ENCODE data around the gene GTF2A1.

GTF2A1 gene

GRCh38 chr14:81219759-81220579, 790 bp downstream of the GTF2A1 start:
- no CpG with 5 or more reads among the region's 84 CpGs for WGBS (ENCODE audit: extremely low coverage, insufficient coverage, low lambda C conversion rate)
- Histone ChIP-seq H4K5ac (ENCODE audit: low read length) (peak overlapping the region; percentile 60), H4K8ac (ENCODE audit: low read depth, low read length) (peak overlapping the region; percentile 65), H3K36me3 (ENCODE audit: control insufficient read depth, insufficient read depth, low read length) (no peaks in the 10 kb centered on the region), H2AK5ac (ENCODE audit: low read length) (peak overlapping the region; percentile 62), H3K9ac (ENCODE audit: low read length) (peak overlapping the region; percentile 99), H3K79me1 (ENCODE audit: low read length) (peaks cover 6% of the 10 kb centered on the region), H3K27ac (ENCODE audit: low read depth, low read length) (peak overlapping the region; percentile 95), H3K4ac (ENCODE audit: low read depth, low read length) (peak overlapping the region; percentile 95), H3K4me3 (ENCODE audit: low read length) (peak overlapping the region; percentile 98), H3K4me2 (ENCODE audit: low read length) (peak overlapping the region; percentile 29), H2BK5ac (ENCODE audit: low read length) (peak overlapping the region; percentile 3), H3K56ac (ENCODE audit: low read length) (peak overlapping the region; percentile 95), H3K79me2 (ENCODE audit: control insufficient read depth, insufficient read depth, low read length) (peaks cover 22% of the 10 kb centered on the region), H3K4me1 (ENCODE audit: control insufficient read depth, low read depth, low read length) (no peaks in the 10 kb centered on the region), H3K27me3 (ENCODE audit: insufficient read depth, low read length, poor library complexity) (no peaks in the 10 kb centered on the region), H2BK15ac (replicated peaks; ENCODE audit: low read depth) (no peak overlapping the region), H2BK120ac (ENCODE audit: low read depth, low read length) (peak overlapping the region; percentile 79), H3K18ac (ENCODE audit: low read length) (peak overlapping the region; percentile 100), H3K23ac (ENCODE audit: low read length) (no peak overlapping the region)
- DNase-seq: peak; percentile 51

GRCh38 chr14:81219210-81219758, 1.5 kb downstream of the GTF2A1 start:
- no peak overlapping the region for H3K23ac ChIP-seq (ENCODE audit: low read length)
- peak overlapping the region; percentile 98 for H3K4me3 ChIP-seq (ENCODE audit: low read length)
- no peak overlapping the region for H2BK15ac ChIP-seq (replicated peaks; ENCODE audit: low read depth)
- no peak overlapping the region for H4K8ac ChIP-seq (ENCODE audit: low read depth, low read length)
- H4K5ac ChIP-seq (ENCODE audit: low read length): peak overlapping the region; percentile 60
- peak overlapping the region; percentile 99 for H3K9ac ChIP-seq (ENCODE audit: low read length)
- H3K56ac ChIP-seq (ENCODE audit: low read length): peak overlapping the region; percentile 95
- peak overlapping the region; percentile 62 for H2AK5ac ChIP-seq (ENCODE audit: low read length)
- peak; percentile 99 for DNase-seq
- WGBS (ENCODE audit: extremely low coverage, insufficient coverage, low lambda C conversion rate): no CpG with 5 or more reads among the region's 29 CpGs
- H3K18ac ChIP-seq (ENCODE audit: low read length): peak overlapping the region; percentile 100
- peak overlapping the region; percentile 77 for H3K4me2 ChIP-seq (ENCODE audit: low read length)
- H3K36me3 ChIP-seq (ENCODE audit: control insufficient read depth, insufficient read depth, low read length): no peaks in the 10 kb centered on the region
- H3K27ac ChIP-seq (ENCODE audit: low read depth, low read length): peak overlapping the region; percentile 95
- H2BK5ac ChIP-seq (ENCODE audit: low read length): peak overlapping the region; percentile 3
- H3K4me1 ChIP-seq (ENCODE audit: control insufficient read depth, low read depth, low read length): no peaks in the 10 kb centered on the region
- peaks cover 6% of the 10 kb centered on the region for H3K79me1 ChIP-seq (ENCODE audit: low read length)
- peaks cover 22% of the 10 kb centered on the region for H3K79me2 ChIP-seq (ENCODE audit: control insufficient read depth, insufficient read depth, low read length)
- H3K4ac ChIP-seq (ENCODE audit: low read depth, low read length): no peak overlapping the region
- no peaks in the 10 kb centered on the region for H3K27me3 ChIP-seq (ENCODE audit: insufficient read depth, low read length, poor library complexity)
- H2BK120ac ChIP-seq (ENCODE audit: low read depth, low read length): no peak overlapping the region

- Histone ChIP-seq H2BK5ac (ENCODE audit: low read length) (no peak overlapping the region), H3K79me2 (ENCODE audit: control insufficient read depth, insufficient read depth, low read length) (peaks cover 30% of the 10 kb centered on the region), H3K36me3 (ENCODE audit: control insufficient read depth, insufficient read depth, low read length) (no peaks in the 10 kb centered on the region), H2AK5ac (ENCODE audit: low read length) (no peak overlapping the region), H4K5ac (ENCODE audit: low read length) (no peak overlapping the region), H3K4me3 (ENCODE audit: low read length) (no peak overlapping the region), H3K9ac (ENCODE audit: low read length) (no peak overlapping the region), H3K4ac (ENCODE audit: low read depth, low read length) (no peak overlapping the region), H3K27me3 (ENCODE audit: insufficient read depth, low read length, poor library complexity) (no peaks in the 10 kb centered on the region), H3K23ac (ENCODE audit: low read length) (no peak overlapping the region), H3K18ac (ENCODE audit: low read length) (no peak overlapping the region), H3K79me1 (ENCODE audit: low read length) (peaks cover 13% of the 10 kb centered on the region), H3K27ac (ENCODE audit: low read depth, low read length) (no peak overlapping the region), H3K56ac (ENCODE audit: low read length) (no peak overlapping the region), H2BK15ac (replicated peaks; ENCODE audit: low read depth) (no peak overlapping the region), H4K8ac (ENCODE audit: low read depth, low read length) (no peak overlapping the region), H3K4me1 (ENCODE audit: control insufficient read depth, low read depth, low read length) (peaks cover 8% of the 10 kb centered on the region), H3K4me2 (ENCODE audit: low read length) (no peak overlapping the region), H2BK120ac (ENCODE audit: low read depth, low read length) (no peak overlapping the region)
- no CpG with 5 or more reads among the region's 2 CpGs for WGBS (ENCODE audit: extremely low coverage, insufficient coverage, low lambda C conversion rate)
- peak; percentile 55 for DNase-seq
These were observed 8.9 kb downstream of the GTF2A1 start for GRCh38 chr14:81211844-81212243.

GRCh38 chr14:81209167-81209836, 11.5 kb downstream of the GTF2A1 start:
- no peak overlapping the region for H3K9ac ChIP-seq (ENCODE audit: low read length)
- no peak overlapping the region for H3K56ac ChIP-seq (ENCODE audit: low read length)
- no peak overlapping the region for H3K4me2 ChIP-seq (ENCODE audit: low read length)
- H3K18ac ChIP-seq (ENCODE audit: low read length): no peak overlapping the region
- no peak overlapping the region for H2BK15ac ChIP-seq (replicated peaks; ENCODE audit: low read depth)
- peaks cover 8% of the 10 kb centered on the region for H3K4me1 ChIP-seq (ENCODE audit: control insufficient read depth, low read depth, low read length)
- no peak for DNase-seq
- no peak overlapping the region for H2BK120ac ChIP-seq (ENCODE audit: low read depth, low read length)
- peaks cover 13% of the 10 kb centered on the region for H3K79me1 ChIP-seq (ENCODE audit: low read length)
- H3K79me2 ChIP-seq (ENCODE audit: control insufficient read depth, insufficient read depth, low read length): peaks cover 31% of the 10 kb centered on the region
- no peak overlapping the region for H4K8ac ChIP-seq (ENCODE audit: low read depth, low read length)
- H3K4ac ChIP-seq (ENCODE audit: low read depth, low read length): no peak overlapping the region
- no peaks in the 10 kb centered on the region for H3K27me3 ChIP-seq (ENCODE audit: insufficient read depth, low read length, poor library complexity)
- no peak overlapping the region for H2BK5ac ChIP-seq (ENCODE audit: low read length)
- no peak overlapping the region for H4K5ac ChIP-seq (ENCODE audit: low read length)
- no peak overlapping the region for H3K23ac ChIP-seq (ENCODE audit: low read length)
- H3K36me3 ChIP-seq (ENCODE audit: control insufficient read depth, insufficient read depth, low read length): no peaks in the 10 kb centered on the region
- H2AK5ac ChIP-seq (ENCODE audit: low read length): no peak overlapping the region
- H3K27ac ChIP-seq (ENCODE audit: low read depth, low read length): no peak overlapping the region
- no CpG with 5 or more reads among the region's 8 CpGs for WGBS (ENCODE audit: extremely low coverage, insufficient coverage, low lambda C conversion rate)
- H3K4me3 ChIP-seq (ENCODE audit: low read length): no peak overlapping the region

- peaks cover 29% of the 10 kb centered on the region for H3K79me2 ChIP-seq (ENCODE audit: control insufficient read depth, insufficient read depth, low read length)
- no peak overlapping the region for H2BK5ac ChIP-seq (ENCODE audit: low read length)
- H3K4me1 ChIP-seq (ENCODE audit: control insufficient read depth, low read depth, low read length): peaks cover 8% of the 10 kb centered on the region
- no CpG with 5 or more reads among the region's 8 CpGs for WGBS (ENCODE audit: extremely low coverage, insufficient coverage, low lambda C conversion rate)
- no peak overlapping the region for H2AK5ac ChIP-seq (ENCODE audit: low read length)
- H3K36me3 ChIP-seq (ENCODE audit: control insufficient read depth, insufficient read depth, low read length): peaks cover 2% of the 10 kb centered on the region
- H3K4ac ChIP-seq (ENCODE audit: low read depth, low read length): no peak overlapping the region
- H4K8ac ChIP-seq (ENCODE audit: low read depth, low read length): no peak overlapping the region
- H4K5ac ChIP-seq (ENCODE audit: low read length): no peak overlapping the region
- no peak overlapping the region for H2BK120ac ChIP-seq (ENCODE audit: low read depth, low read length)
- H3K23ac ChIP-seq (ENCODE audit: low read length): no peak overlapping the region
- no peak overlapping the region for H3K56ac ChIP-seq (ENCODE audit: low read length)
- H3K9ac ChIP-seq (ENCODE audit: low read length): no peak overlapping the region
- H3K27ac ChIP-seq (ENCODE audit: low read depth, low read length): no peak overlapping the region
- peaks cover 15% of the 10 kb centered on the region for H3K79me1 ChIP-seq (ENCODE audit: low read length)
- no peaks in the 10 kb centered on the region for H3K27me3 ChIP-seq (ENCODE audit: insufficient read depth, low read length, poor library complexity)
- H3K4me3 ChIP-seq (ENCODE audit: low read length): no peak overlapping the region
- no peak for DNase-seq
- no peak overlapping the region for H3K4me2 ChIP-seq (ENCODE audit: low read length)
- H2BK15ac ChIP-seq (replicated peaks; ENCODE audit: low read depth): no peak overlapping the region
- no peak overlapping the region for H3K18ac ChIP-seq (ENCODE audit: low read length)
These were observed 12.3 kb downstream of the GTF2A1 start for GRCh38 chr14:81208489-81208888.
